ENCODE data around the gene PRKRA.

PRKRA gene

GRCh38 chr2:178392215-178392614 is 58.8 kb downstream of the PRKRA start:
- TF ChIP-seq, protein P1, sequence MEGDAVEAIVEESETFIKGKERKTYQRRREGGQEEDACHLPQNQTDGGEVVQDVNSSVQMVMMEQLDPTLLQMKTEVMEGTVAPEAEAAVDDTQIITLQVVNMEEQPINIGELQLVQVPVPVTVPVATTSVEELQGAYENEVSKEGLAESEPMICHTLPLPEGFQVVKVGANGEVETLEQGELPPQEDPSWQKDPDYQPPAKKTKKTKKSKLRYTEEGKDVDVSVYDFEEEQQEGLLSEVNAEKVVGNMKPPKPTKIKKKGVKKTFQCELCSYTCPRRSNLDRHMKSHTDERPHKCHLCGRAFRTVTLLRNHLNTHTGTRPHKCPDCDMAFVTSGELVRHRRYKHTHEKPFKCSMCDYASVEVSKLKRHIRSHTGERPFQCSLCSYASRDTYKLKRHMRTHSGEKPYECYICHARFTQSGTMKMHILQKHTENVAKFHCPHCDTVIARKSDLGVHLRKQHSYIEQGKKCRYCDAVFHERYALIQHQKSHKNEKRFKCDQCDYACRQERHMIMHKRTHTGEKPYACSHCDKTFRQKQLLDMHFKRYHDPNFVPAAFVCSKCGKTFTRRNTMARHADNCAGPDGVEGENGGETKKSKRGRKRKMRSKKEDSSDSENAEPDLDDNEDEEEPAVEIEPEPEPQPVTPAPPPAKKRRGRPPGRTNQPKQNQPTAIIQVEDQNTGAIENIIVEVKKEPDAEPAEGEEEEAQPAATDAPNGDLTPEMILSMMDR (conservative IDR thresholded peaks at IDR 0.05; ENCODE audit: low read depth, low read length), result no peak
- H3K4me3 ChIP-seq (ENCODE audit: low read length), result no peak overlapping the region
- DNase-seq (ENCODE audit: low read depth), result no peak

GRCh38 chr2:178391701-178392100 is 59.3 kb downstream of the PRKRA start:
- H3K4me3 ChIP-seq (ENCODE audit: low read length), result no peak overlapping the region
- DNase-seq (ENCODE audit: low read depth), result no peak
- TF ChIP-seq, protein P1 (conservative IDR thresholded peaks at IDR 0.05; ENCODE audit: low read depth, low read length), result no peak

- DNase-seq (ENCODE audit: low read depth), result no peak
- H3K4me3 ChIP-seq (ENCODE audit: low read length), result no peak overlapping the region
- TF ChIP-seq, protein P1 (conservative IDR thresholded peaks at IDR 0.05; ENCODE audit: low read depth, low read length), result no peak
Observed at GRCh38 chr2:178388287-178388686, 62.7 kb downstream of the PRKRA start.

DNA sequence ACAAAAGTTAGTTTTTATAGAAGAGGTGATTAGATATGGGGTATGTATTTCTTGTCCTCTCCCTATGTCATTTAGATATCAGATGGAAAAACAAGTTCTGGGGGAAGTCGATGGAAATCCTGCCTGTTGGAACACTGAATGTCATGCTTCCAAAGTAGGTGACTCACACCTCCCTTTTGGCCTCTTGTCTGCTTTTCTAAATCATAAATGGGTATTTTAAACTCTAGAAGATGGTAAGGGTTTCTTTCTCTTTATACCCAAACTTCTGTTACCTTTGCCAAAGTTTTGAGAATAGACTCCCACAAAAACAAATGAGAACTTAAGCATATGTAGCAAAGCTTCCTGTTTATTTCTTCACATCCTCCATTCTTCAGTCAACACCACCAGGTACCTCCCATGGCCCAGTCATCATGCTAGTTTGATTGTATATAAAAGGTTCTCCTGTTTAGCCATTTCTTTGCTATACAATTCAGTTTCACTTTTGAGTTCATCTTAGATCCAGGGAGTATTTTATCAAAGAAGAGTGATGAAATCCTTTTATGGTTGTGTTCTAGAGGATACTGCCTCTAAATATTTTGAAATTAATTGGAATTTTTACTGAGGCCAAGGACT is 63.9 kb downstream of the PRKRA start:
- DNase-seq (ENCODE audit: low read depth), result no peak
- TF ChIP-seq, protein P1 (conservative IDR thresholded peaks at IDR 0.05; ENCODE audit: low read depth, low read length), result no peak
- no peak overlapping the region for H3K4me3 ChIP-seq (ENCODE audit: low read length)

DNA sequence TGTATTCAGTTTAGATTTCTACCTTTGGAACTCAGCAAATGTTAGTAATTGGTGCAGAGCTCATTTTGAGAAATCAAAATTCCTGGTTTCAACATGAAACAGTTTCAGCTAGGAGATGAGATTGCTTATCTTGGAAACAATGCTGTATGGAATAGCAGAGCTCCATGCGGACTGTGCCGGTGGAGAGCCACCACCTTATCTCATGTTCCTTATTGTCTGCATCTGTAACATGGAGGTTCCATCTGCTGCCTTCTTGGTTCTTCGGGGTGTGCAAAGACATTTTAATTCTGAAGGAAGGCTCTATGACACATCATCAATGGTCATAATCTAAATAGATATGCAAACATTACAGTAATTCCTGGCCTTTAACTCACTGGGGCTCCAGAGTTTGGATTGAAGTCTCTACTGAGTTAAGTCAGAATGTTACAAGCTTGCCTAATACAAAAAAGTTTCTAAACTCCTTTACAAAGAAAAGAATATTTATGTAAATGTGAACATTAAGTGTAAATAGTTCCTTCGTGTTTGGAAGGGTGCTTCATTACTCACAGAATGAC is 65.3 kb downstream of the PRKRA start:
- TF ChIP-seq, protein P1 (conservative IDR thresholded peaks at IDR 0.05; ENCODE audit: low read depth, low read length), result no peak
- no peak overlapping the region for H3K4me3 ChIP-seq (ENCODE audit: low read length)
- no peak for DNase-seq (ENCODE audit: low read depth)

DNA sequence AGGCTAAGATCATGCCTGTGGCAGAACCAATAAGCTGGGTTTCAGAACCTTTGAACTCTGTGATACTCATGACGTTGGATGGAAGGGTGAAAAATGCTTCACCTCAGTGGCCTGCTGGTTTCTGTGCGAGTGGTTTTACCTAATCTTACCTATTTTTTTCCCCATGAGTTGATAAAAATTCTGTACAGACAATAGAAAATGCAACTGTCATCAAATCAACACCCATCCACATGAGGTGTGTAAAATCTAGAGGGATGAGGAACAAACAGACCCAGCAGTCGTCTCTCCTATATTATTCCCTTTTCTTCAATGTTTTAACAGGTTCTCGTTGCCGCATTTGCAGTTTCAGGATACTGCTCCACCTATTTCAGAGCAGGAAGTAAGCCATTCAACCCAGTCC is 67.3 kb downstream of the PRKRA start:
- no peak overlapping the region for H3K4me3 ChIP-seq (ENCODE audit: low read length)
- TF ChIP-seq, protein P1 (conservative IDR thresholded peaks at IDR 0.05; ENCODE audit: low read depth, low read length), result no peak
- no peak for DNase-seq (ENCODE audit: low read depth)
